Measurements from ENCODE around the gene RSRC1.
"Not testable (repeated sequence)": the region's sequence is repeated elsewhere in the genome, so short reads cannot be mapped to it uniquely, and the experiment has no call there.

Gene RSRC1, protein sequence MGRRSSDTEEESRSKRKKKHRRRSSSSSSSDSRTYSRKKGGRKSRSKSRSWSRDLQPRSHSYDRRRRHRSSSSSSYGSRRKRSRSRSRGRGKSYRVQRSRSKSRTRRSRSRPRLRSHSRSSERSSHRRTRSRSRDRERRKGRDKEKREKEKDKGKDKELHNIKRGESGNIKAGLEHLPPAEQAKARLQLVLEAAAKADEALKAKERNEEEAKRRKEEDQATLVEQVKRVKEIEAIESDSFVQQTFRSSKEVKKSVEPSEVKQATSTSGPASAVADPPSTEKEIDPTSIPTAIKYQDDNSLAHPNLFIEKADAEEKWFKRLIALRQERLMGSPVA

DNA sequence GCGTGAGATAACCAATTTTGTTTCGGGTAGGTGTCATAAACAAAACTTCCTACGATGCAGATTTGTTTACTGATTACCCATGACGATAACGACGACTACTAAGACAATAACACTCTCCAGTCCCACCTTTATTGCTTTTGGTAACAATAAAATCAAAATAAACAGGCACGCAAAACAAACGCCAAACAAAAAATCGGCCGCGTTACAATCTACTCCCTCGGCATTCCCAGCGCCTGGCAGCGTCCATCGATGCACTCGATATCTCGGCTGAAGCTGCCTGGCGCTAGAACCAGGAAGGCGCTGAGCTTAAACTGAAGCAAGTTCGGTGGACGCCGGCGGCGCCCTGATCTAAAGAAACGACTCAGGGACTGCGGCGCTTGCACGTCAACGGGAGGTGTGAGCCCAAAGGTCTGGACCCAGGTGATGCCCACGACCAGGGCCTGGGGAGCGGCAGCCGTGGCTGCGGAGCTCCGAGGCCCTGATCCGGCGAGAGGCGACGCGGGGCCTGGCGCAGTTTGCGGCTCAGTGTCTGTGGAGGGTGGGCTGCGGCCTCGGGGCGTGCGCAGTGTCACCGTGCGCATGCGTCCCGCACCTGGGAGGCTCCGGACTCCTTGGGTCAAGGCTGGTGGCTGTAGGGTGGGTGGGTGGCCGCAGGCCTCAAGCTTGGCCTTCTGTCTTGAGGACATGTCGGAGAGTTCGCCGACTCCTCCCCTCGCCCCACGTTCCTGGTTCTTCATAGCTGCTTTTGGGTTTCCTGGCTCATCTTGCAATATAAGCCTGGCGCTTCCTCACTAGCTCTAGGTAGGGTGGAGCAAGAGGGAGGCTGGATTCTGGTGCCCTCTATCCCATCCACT, at the start of gene RSRC1:
Gene RSRC1 (plus strand): TSS at position 286 of the 854 bp plus-strand sequence. CDS start 12,016 bp downstream, outside the sequence.
- peak; percentile 92 for DNase-seq (ENCODE audit: low spot score)

DNA sequence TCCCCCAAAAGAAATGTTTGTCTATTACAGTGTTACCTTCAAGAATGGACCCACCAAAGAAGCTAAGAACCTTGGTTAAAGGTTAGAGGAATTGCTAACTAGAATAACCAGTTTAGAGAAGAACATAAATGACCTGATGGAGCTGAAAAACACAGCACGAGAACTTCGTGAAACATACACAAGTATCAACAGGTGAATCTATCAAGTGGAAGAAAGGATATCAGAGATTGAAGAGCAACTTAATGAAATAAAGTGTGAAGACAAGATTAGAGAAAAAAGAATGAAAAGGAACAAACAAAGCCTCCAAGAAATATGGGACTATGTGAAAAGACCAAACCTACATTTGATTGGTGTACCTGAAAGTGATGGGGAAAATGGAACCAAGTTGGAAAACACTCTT, 44.3 kb upstream of the RSRC1 start:
- DNase-seq (ENCODE audit: low spot score), result not testable (repeated sequence)

DNA sequence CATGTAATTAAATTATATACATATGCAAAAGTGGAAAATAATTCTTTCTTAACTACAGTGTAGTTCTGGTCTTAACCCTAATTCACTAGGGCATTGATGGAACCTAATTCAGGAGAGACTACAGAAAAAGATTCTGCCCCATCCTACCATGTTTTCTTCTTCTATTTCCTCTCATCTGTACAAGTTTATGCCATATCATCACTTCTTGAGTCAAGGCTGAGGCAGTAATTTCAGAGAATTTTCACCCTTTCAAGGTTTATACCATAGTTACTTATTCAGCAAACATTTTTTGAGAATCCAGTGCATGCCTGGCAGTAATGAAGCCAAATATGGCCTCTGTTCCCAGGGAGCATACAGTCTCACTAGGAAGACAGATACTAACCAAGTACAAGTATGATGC, 37.1 kb upstream of the RSRC1 start:
- DNase-seq (ENCODE audit: low spot score), result no peak

DNA sequence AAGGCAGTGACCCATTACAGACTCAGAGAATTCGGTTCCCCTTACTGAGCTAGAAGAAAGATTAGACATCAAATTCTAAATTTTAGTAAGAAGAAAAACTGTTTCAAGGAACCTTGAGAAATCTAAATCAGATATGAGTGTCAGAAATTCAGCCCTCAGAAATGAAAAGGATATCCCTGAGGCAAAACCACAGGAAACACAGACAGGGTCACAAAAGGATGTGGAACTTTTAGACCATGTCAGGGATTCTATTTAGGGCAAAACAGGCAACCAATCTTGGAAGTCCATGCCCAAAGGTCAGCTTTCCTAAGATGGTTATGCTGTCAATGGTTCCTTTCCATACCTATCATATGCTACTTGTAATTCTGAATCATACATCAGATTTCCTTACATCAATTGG, 35.3 kb upstream of the RSRC1 start:
- no peak for DNase-seq (ENCODE audit: low spot score)

DNA sequence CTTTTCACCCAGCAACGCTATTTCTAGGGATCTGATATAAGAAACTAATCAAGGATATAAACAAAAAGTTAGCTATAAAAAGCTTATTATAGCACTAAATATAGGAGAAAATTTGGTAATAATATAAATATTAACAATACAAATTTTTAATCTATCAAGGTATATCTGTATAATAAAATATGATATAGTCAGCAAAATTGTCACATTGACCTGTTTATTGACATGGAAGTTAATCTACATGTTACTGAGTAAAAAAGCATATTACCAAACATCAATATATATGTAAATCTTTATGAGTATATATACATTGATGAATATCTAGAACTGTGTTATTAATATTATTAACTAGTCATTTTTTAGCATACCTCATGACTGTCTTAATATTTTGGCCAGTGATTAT, 30.3 kb upstream of the RSRC1 start:
- DNase-seq (ENCODE audit: low spot score), result no peak

DNA sequence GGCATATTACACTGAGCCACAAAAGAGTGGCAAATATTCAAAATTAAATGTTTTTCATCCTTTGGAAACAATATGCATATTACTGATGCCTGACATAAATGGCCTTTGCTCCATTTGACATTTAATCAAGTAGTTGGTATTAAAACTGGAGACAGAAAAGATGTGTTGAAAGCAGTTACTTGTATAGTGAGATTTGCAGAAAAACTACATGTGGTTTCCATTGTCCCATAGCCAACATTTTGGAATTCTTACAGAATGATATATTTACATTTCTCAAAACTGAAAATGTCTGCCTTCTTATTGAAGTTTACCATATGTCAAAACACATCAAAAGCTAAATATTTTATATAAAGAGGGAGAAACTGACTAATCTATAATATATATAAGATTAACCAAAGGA, 25.2 kb upstream of the RSRC1 start:
- DNase-seq (ENCODE audit: low spot score), result no peak

DNA sequence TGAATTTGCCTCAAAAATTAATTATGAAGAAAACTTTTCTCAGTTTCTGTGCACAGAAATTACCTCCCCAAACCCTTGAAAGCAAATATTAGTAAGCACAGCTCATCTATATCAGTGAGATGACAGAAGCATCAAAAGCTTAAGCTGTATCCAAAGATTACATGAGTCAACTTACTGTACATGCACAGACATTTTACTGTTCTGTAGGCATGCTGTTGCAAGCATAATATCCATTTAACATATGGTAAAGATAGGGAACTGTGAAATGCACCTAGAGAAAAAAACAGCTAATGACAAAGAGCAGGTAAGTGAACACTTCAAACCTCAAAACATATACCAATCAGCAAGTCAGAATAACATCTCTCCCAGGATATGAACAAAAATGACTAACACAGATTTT, 24.5 kb upstream of the RSRC1 start:
- DNase-seq (ENCODE audit: low spot score), result no peak

DNA sequence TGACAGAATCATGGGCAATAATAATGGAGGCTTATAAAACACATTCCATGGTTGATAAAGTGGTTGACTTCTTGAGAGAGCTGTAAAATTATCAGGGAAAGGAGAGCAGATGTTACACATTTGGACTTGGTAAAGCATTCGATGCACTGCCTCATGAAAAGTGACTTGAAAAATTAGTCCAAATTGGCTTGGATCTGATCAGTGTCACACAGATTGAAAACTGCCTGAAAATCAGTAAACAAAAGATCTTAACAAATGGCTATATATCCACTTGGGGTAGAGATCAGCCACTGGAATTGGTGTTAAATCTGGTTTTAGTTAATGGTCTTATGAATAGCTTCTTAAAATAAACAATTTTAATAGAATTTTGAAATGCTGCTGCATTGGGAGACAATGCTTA, 24.0 kb upstream of the RSRC1 start:
- no peak for DNase-seq (ENCODE audit: low spot score)

DNA sequence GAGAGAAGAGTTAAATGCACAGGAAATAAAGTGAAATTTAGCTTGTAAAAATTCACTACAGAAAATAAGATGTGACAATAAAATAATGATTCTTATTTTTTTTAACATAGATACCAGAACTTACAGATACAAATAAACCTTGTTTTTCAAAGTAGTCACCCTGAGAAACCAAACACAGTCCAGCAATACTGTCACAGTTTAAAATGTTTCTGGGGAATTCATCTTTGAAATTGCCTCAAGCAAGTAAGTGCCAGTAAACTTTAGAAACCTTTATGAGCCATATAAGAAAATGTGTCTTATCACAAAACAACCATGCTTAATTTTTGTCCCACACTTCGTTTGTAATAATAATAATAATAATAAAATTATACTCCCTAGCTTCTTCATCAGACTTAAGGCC, 23.5 kb upstream of the RSRC1 start:
- no peak for DNase-seq (ENCODE audit: low spot score)

DNA sequence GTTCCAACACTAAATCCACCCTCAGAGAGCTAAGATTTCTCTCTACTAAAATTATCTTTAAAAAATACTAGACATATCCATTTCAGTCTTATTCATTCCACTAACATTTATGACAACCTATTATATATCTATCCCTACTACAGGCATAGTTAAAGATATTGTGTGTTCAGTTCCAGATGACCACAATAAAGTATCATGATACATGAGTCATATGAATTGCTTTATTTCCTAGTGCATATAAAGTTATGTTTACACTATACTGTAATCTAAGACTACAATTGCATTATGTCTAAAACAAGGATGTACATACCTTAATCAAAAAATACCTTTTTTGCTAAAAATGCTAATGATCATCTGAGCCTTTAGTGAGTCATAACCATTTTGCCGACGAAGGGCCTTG, 23.1 kb upstream of the RSRC1 start:
- DNase-seq (ENCODE audit: low spot score), result no peak

DNA sequence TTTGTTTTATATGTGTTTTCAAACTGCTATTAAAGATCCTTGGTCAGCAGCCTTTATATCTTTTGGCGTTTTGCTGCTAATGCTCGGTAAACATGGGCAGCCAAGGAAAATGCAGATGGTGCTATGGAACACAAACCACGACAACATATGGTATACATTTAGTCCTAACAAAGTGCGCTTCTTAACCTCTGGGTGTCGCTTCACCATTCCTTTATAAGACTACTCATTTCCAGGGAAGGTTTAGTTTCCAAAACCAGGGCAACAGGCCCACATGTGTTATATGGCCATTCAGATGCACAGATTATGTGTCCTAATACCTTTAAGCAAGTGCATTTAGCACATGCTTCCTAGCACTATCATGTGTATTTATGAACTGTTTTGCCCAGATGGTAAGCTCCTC, 18.4 kb upstream of the RSRC1 start:
- peak; percentile 23 for DNase-seq (ENCODE audit: low spot score)

DNA sequence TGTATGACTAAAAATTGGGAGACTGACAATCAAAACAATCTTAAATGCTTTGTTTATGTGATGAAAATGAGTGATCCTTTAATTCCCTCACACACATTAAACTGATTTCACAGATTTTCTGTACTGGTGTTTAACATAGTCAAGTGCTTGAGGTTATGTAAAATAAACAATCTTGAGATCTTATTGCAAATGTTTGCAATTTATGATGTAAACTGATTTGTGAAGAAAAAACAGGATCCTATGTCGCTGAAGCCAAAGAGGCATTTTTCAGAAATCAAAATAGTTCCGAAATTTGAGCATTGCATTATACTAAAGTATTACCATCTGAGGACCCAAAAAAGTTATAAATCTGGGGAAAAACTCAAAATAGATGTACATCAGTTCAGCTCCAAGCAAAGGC, 16.4 kb upstream of the RSRC1 start:
- no peak for DNase-seq (ENCODE audit: low spot score)

DNA sequence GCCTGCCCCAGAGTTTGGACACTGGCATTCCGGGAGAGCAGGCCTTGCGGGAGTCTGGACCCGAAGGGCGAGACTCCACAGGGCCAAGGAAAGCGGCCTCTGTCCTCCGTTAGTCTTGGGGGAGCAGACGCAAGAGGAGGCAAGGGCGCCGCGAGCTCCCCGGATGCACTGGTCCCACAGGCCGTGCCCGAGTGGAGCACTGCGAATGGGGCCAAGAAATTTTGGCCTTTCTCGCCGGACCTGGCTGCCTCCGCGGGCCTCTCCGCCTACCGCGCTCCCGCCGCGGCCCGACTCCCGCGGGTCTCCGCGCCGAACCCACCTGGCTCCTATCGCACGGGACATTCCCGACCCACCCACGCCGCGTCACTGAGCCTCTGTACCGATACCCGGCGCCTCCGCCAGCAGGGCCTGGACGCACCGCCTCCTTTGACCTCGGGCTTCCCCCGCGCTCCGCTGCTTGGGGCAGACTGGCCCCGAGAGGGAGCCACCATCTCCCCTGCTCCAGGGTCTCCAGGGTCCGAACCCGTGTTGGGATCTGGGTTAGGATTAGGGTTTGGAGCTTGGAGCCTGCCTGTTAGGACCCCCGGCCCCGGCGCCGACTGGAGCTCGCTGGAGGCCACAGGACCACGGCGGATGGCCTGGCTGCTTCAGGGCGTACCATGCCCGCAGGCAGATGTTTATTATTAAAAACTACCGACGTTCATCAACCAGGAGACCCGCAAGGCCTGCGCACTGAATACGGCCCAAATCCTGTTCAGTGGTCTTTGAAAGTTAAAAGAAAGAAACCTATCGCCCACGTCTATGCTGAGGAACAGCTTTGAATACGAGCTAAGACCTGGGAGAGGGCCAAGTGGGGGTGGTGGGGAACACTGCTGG, 15.4 kb upstream of the RSRC1 start:
- DNase-seq (ENCODE audit: low spot score), result no peak

DNA sequence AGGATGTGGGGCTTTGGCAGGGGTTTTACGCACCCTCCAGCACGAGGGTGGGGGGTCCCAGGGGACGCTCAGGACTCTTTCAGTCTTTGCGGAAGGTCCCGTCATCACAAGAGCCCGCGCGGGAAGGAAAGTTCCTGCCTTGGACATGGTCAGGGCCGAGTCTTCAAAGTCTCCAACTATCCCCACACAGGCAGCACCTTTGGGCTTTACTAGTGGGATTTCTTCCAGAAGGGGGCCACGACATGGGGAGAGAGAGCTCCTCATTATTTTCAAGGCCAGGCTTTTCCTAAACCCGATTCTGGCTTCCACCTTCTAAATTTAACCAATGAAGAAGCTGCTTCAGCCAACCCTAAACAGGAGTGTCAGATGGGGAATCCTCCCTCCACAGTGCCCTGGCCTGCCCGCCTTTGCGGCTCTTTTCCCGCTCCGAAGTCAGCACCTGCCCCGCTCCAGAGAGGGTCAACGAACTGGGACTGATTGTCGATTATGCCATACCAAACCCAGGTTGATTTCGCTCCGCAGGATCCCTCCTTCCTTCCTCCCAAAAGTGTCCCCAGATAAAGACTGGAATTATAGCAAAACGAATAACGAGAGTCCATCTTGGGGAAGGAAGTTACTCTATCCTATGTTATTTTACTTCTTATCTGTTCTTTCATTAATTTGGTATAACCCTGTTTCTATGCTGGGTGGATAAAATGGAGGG, 14.6 kb upstream of the RSRC1 start:
- no peak for DNase-seq (ENCODE audit: low spot score)

DNA sequence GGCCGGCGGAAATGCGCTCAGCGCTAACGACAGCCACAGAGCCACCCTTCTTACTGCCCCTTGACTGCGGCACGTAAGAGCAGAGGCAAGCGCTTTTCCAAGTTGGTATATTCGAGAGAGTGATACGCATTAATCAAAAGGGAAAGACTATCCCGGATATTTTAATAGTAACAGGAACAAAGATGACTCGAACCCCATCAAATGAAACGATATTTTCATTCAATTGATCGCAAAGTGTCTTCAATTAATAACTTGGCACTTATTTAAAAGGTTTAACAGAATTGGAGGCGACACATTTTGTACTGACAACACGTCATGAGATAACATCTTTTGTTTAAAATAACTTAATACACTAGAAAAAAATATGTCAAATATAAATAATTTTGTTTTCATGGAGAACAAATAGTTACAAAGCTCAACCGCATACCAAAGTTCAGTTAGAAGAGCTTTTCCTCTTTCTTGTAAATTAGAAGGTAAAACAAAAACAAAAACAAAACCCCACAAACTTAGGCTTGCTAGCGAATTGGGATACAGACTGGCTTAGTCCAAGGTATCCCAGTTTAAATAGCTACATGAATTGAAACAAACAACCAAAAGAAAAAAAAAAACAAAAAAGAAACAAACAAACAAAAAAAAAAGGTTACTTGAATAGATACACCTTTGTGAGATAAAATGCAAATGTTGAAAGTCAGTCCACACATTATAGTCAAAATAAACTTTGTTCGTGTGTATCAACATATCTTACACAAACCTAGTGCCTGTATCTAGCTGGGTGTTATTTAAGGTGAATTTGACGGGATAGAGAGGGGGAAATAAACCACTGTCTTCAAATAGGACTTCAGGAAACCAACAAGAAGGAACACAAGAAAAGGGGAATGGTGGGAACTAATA, 13.8 kb upstream of the RSRC1 start:
- DNase-seq (ENCODE audit: low spot score), result no peak

DNA sequence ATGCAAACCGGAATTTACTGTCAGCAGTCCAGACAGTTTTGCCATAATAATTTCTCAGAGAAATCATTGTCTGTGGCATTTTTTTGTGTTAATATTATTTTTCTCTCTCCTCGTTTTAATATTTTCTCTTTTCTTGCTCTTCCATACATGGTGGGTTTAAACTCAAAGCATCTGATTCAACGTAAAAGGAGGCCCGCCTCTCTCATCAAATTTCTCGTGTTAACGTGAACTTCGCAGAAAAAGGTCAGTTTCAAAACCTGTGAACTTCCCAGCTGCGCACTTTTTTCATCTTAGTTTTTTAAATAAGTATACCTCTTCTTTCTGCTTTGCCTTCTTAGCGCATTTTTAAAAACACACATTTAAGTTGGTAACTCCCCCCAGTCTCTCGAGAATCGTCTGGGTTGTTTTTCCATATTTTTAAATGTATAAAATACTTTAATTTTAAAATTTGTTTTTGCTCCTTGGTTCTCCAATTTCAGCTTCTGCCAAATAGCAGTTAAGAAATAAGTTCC, 12.8 kb upstream of the RSRC1 start:
- no peak for DNase-seq (ENCODE audit: low spot score)

DNA sequence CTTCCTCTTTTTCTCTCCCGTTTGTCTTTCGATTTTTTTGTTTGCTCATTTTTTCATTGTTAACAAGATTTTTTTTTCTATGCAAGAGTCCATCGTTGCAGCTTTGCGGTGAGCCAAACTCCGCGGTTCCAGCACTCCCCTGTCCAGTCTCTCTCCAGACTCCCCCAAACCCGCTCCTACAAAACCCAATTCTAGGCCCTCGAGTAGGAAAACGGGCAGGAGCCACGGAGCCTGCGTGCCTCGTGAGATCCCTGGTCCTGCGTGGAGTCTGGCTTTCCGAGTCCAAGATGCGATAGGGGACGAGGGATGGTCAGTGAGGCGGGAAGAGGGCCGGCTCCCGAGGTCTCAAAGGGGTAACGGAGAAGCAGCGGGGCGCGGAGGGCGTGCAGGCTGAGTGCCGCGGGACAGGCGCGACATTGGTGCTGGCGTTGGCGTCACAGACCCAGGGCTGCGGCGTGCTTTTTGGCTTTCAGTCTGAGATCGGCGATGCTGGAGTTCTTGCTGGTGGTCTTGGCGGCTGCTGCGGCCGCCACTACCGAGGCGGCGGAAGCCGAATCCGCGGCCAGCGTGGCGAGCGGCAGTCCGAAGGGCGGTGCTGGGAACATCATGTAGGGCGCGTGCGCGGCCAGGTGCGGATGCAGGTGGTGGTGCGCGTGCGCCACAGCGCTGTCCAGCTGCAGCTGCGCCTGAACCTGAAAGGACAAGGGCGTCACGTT, 12.1 kb upstream of the RSRC1 start:
- peak; percentile 89 for DNase-seq (ENCODE audit: low spot score)

DNA sequence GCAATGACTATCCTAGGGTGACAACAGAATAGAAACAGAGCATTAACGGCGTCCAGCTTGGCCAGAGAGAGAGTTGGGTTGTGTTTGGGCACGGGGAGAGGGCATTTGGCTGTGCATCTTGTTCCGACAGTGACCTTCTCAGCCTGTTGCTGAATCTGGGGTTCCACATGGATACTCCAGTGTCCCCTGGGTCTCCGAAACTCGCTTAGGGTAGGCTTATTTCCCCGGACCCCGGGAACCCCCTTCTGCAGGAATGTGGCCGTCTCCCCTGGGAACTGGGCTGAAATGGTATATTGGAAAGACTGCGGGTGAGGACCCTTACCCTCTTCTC, 11.6 kb upstream of the RSRC1 start:
- DNase-seq (ENCODE audit: low spot score), result no peak

DNA sequence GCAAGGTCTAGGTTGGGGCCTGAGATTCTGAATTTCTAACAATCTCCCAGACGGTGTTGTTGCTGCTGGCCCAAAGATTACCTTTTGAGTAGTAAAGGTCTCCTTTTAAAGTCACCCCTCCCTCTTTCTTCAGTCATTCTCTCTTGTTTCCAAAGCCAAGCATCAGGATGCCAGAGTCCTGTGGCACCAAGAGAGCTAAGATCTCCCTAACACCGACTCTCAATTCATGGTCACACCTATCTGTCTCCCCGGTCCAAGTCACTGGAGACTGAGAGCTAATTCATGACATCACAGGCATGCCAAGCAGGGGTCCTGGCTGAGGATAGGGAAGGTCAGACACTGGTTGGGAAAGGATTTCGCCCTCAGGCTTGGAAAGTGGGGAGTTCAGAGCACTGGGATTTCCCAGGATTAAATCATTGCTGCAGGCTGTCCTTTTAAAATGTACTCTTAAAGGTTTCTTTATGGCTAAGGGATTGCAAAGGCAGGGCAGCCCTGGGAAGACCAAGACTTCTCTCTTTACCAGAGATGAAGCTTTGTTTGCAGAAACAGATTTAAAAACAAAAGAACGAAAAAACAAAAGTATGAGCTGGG, 11.0 kb upstream of the RSRC1 start:
- no peak for DNase-seq (ENCODE audit: low spot score)

DNA sequence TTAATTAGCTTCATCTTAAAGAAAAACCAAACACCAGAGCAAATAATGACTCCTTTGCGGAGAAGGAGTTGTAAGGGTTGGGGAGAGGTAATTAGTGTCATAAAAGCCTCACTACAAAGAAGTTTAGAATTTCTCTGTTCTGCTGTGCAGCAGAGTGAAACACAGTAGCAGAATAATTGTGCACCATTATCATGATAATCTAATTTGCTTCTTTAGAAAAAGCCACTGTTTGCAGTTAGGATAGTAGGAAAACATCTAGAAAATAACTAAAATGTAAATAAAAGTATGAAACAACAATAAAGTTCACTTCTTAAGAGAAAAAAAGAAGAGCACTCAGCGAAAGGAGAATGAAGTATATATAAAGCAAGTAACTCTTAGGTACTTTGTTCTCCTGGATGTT, 9.2 kb upstream of the RSRC1 start:
- DNase-seq (ENCODE audit: low spot score), result no peak
